Daoy (cell line): Measurements from ENCODE around the gene CCDC51. TPM values are rescaled to one million over a fixed set of nuclear protein-coding genes. Genes with fewer than 3 reads are reported as not detected.
"Not testable (repeated sequence)": the region's sequence is repeated elsewhere in the genome, so short reads cannot be mapped to it uniquely, and the experiment has no call there.

ENCODE experiments used
- DNase-seq: peaks from one replicate; pipeline ENCODE4 v3.0.0-alpha.2; 2015; ENCODE audit warnings: low read depth
- total RNA-seq: library from RNA; depleted of rRNA; stranded (reverse); fragments of >200 nt; shearing (Covaris generic); gene quantifications from 2 replicates; pipeline ENCODE4 v1.2.3, GENCODE V29; 2014

The CCDC51 gene
- total RNA-seq, 1 experiment from 2014 or later: 32.8 TPM

- DNase-seq: no peak
Measured at GRCh38 chr3:48466386-48467109, 26.6 kb upstream of the CCDC51 start.

- DNase-seq: peak; percentile 98
Measured at GRCh38 chr3:48465531-48466378, 25.8 kb upstream of the CCDC51 start.

GRCh38 chr3:48465237-48465530, 25.3 kb upstream of the CCDC51 start:
- DNase-seq: no peak

GRCh38 chr3:48464713-48465221, 24.8 kb upstream of the CCDC51 start:
- DNase-seq: no peak

- no peak for DNase-seq
Measured at GRCh38 chr3:48463703-48464102, 23.8 kb upstream of the CCDC51 start.

DNA sequence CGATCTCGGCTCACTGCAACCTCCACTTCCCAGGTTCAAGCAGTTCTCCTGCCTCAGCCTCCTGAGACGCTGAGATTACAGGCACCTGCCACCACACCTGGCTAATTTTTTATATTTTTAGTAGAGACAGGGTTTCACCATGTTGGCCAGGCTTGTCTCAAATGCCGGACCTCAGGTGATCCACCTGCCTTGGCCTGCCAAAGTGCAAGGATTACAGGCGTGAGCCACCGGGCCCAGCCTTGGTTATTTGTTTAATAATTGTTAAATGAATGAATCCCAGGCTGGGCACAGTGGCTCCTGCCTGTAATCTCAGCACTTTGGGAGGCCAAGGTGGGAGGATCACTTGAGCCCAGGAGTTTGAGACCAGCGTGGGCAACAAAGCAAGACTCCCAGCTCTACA, 21.8 kb upstream of the CCDC51 start:
- DNase-seq: not testable (repeated sequence)

- DNase-seq: no peak
Measured at GRCh38 chr3:48460517-48460902, 20.6 kb upstream of the CCDC51 start.

- no peak for DNase-seq
Measured at GRCh38 chr3:48459773-48460516, 20.0 kb upstream of the CCDC51 start.

- DNase-seq: no peak
Measured at GRCh38 chr3:48459331-48459730, 19.4 kb upstream of the CCDC51 start.

DNA sequence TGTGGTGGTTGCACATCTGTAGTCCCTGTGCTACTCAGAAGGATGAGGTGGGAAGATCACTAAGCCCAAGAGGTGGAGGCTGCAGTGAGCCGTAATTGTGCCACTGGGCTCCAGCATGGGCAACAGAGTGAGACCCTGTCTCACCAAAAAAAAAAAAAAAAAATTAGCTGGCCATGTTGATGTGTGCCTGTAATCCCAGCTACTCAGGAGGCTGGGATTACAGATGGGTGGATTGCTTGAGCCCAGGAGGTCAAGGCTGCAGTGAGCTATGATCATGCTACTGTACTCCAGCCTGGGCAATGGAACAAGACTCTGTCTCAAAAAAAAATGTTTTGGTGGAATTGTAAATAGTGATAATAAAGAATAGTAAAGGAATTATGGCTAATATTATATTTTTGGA, 16.5 kb upstream of the CCDC51 start:
- no peak for DNase-seq

GRCh38 chr3:48451270-48451669, 11.4 kb upstream of the CCDC51 start:
- no peak for DNase-seq

DNA sequence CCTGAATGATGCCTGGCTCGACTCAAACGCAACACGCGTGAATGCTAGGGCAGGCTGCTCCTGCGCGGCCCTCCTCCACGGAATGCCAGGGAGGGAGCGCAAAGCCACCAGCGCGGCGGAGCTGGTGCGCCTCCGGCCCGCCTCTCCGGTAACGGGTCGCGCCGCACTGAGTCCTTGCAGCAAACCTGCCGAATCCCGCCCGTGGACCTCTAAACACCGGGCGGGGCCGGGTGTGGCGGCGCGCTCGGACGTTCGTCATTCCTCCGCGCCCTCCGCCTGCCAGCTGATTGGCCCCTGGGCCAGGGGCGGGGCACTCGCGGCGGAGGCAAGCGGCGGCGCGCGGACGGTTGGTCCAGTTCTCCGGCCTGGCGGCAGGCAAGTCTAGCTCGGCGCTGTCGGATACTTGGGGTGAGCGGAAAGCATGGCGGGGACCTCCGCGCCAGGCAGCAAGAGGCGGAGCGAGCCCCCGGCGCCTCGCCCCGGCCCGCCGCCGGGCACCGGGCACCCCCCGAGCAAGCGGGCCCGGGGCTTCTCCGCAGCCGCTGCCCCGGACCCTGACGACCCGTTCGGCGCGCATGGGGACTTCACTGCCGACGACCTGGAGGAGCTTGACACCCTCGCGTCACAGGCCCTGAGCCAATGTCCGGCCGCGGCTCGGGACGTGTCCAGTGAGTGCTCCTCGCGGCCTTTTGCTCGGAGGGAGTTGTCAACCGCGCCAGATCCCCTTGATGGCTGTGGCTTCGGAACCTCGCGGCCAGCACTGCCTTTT, 6.7 kb upstream of the CCDC51 start, which contains the start of gene ATRIP:
Gene ATRIP, plus strand, starts transcription at position 313 of the 769 bp plus-strand sequence. Its CDS starts 109 bp downstream, at position 422.
- DNase-seq: peak; percentile 91

GRCh38 chr3:48446043-48446424, 6.1 kb upstream of the CCDC51 start:
- DNase-seq: no peak

DNA sequence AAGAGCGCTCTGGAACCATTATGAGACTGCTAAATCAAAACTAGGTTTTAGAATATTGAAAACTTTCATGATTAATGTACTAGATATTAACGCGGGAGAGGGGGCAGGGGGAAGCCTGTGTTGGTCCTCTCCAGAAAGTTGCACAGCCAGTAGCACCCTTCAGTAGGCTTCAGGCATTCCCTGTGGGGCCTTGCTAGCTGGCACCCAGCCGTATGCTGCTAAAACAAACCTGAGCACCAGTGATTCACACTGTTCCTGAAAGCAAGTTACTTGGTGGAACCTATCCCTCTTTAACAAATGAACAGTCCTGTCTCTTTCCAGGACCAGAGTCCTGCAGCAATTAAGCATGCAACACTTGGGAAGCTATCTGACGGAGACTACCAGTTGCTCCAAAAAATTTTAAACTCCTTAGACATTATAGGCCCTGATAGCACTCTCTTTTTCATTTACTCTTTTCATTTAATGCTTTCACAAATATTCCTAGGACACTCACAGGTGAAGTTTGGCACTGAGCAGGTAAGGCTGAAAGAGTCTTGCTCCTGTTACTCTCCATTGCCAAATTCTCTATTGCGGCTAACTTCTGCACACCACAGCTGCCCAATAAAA, 5.5 kb upstream of the CCDC51 start:
- DNase-seq: no peak

DNA sequence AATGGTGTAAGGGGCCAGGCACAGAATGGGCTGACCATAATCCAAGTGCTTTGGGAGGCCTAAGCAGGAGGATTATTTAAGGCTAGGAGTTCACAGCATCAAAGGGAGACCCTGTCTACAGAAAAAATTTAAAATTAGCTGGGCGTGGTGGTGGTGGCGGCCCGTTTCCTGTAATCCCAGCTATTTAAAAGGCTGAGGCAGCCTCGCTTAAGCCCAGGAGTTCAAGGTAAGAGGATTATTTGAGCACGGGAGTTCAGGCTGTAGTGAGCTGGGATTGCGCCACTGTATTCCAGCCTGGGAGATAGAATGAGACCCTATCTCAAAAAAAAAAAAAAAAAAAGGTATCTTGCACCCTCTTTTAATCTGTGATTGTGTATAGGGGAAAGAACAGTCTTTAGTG, 2.0 kb upstream of the CCDC51 start:
- DNase-seq: no peak

GRCh38 chr3:48440590-48440958, 655 bp upstream of the CCDC51 start:
- no peak for DNase-seq

DNA sequence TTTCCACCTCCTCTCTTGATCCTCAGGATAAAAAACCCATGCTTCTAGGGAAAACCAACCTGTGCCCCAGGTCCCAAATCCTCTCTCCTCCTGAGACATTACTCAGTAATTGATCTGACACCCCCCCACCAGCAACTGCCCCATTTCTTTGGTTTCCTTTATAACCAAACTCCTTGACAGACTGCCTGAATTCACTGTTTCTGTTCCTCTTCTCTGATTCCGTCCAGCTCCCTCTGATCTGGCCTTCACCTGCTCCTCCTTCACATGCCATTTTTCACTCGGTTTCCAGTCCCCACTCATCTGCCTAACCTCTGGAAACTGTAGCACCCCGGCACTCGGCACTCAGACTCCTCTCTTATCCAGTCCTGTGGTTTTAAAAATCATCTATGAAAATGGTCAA, 2.1 kb downstream of the CCDC51 start:
- DNase-seq: no peak

GRCh38 chr3:48436855-48437254, 3.1 kb downstream of the CCDC51 start:
- DNase-seq: no peak

DNA sequence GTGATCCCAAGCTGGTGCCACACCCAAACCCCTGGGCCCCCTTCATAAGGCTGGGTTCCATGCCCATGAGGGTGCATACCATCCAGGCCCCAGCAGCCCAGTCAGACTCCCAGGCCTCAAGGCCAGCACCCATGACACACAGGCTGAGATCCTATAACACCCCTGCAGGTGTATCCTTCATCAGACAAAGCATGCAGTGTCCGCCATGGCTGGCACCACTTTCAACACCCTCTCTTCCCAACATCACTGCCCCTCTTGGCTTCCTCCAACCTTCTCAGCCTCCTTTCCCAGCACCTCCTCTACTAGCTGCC, 3.5 kb downstream of the CCDC51 start:
- no peak for DNase-seq

DNA sequence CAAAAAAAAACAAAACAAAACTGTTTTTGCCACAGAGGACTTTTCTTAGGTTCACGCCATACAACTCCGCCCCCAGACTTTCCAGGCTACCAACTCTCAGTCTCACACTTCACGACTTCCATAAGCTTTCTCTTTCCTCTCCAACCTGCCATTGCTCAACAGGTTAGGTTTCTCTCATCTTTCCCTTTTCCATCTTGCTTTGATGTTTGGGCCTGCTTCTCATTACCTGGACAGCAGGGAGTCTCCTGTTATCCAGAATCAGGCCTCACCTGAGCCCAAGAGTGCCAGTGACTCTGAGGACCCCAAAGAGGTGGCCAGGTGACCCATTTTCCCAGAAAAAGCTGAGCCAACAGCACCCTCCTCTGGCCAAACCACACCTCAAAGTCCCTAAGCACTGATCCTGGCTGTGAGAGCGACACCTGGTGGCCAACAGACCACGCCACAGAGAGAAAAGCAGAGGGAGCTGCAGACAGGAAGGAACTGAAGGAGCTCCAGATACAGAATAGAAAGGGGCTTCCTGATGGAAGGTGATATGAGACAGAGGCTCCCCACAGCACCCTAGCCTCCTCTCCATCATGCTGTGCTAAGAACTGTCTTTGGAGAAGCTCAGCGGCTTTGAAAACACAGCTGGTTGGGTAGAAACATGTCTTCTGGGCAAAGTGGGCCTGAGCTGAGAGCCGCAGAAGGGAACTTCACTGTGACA, 4.0 kb downstream of the CCDC51 start:
- DNase-seq: peak; percentile 83

- no peak for DNase-seq
Measured at GRCh38 chr3:48435223-48435595, 4.7 kb downstream of the CCDC51 start.
